Ecto neural progenitor cell (in vitro differentiated cells): Measurements from ENCODE around the gene PCDHGC4.

ENCODE experiments used
- DNase-seq: peaks from one replicate; pipeline ENCODE4 v3.0.0-alpha.2; 2018; ENCODE audit warnings: low spot score

PCDHGC4 gene

DNA sequence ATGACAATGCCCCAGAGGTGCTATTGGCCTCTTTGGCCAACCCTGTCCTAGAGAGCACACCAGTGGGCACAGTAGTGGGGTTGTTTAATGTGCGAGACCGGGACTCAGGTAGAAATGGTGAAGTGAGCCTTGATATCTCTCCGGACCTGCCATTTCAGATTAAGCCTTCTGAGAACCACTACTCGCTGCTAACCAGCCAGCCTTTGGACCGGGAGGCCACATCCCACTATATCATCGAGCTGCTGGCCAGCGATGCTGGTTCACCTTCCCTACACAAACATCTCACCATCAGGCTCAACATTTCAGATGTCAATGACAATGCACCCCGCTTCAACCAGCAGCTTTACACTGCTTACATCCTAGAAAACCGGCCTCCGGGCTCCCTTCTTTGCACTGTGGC is 5.4 kb downstream of the PCDHGC4 start:
- DNase-seq = no peak

DNA sequence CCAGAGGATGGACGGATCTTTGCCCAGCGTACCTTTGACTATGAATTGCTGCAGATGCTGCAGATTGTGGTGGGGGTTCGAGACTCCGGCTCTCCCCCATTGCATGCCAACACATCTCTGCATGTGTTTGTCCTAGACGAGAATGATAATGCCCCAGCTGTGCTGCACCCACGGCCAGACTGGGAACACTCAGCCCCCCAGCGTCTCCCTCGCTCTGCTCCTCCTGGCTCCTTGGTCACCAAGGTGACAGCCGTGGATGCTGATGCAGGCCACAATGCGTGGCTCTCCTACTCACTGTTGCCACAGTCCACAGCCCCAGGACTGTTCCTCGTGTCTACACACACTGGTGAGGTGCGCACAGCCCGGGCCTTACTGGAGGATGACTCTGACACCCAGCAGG is 5.9 kb downstream of the PCDHGC4 start:
- DNase-seq = no peak

DNA sequence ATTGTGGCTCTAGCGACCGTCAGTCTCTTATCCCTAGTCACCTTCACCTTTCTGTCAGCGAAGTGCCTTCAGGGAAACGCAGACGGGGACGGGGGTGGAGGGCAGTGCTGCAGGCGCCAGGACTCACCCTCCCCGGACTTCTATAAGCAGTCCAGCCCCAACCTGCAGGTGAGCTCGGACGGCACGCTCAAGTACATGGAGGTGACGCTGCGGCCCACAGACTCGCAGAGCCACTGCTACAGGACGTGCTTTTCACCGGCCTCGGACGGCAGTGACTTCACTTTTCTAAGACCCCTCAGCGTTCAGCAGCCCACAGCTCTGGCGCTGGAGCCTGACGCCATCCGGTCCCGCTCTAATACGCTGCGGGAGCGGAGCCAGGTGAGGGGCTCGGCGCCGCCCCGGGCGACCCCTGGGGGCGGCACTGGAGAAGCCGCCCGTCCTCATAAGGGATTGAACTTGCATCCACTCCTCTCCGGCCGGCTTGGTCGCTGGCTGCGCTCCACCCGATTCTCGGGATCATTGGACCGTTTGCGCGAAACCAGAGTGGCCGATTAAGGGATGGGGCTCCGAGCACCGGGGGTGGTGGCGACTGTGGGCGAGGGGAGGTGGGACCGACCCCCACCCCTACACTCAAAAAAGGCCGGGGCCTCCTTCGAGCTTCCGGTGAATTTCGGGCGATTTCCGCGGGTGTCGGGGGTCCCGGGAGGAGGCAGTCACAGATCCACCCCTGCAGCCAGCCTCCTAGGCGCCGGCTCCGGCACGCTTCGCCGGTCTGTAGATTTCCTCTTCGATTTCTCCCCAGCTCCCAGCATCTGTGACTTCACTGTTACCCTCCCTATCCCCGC is 6.7 kb downstream of the PCDHGC4 start:
- DNase-seq = peak; percentile 55

DNA sequence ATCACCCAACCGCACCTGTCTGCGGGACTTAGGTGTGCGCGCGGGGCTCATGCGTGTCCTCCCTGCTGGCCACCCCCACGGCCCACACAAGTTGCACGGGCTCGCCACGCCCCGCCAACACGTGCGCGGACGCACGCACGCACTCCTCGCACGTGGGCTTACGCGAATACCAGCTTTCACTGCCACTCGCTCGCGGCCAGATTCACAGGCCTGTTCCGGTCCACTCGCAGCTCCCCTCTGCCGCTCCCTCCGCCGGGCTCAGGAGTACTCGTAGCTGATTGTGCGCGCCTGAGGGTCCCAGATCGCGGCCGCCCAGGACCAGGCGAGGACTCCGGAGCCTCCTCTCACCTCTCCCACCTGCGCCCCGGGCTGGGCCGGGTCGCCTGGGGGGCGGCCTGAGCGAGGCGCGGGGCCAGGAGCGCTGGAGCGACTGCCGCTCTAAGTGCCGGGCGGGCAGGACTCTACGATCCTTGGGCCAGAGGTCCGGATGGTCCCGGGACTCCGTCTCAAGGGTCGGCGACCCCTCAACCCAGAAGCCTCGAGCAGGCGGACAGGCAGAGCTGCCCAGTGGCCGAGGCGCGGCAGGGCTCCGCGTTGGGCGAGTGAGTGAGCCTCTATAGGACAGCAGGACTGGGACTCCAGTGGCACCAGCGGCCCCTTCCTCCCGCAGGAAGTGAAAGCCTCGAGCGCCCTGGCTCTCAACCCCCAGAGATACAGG is 7.5 kb downstream of the PCDHGC4 start:
- peak; percentile 64 for DNase-seq

DNA sequence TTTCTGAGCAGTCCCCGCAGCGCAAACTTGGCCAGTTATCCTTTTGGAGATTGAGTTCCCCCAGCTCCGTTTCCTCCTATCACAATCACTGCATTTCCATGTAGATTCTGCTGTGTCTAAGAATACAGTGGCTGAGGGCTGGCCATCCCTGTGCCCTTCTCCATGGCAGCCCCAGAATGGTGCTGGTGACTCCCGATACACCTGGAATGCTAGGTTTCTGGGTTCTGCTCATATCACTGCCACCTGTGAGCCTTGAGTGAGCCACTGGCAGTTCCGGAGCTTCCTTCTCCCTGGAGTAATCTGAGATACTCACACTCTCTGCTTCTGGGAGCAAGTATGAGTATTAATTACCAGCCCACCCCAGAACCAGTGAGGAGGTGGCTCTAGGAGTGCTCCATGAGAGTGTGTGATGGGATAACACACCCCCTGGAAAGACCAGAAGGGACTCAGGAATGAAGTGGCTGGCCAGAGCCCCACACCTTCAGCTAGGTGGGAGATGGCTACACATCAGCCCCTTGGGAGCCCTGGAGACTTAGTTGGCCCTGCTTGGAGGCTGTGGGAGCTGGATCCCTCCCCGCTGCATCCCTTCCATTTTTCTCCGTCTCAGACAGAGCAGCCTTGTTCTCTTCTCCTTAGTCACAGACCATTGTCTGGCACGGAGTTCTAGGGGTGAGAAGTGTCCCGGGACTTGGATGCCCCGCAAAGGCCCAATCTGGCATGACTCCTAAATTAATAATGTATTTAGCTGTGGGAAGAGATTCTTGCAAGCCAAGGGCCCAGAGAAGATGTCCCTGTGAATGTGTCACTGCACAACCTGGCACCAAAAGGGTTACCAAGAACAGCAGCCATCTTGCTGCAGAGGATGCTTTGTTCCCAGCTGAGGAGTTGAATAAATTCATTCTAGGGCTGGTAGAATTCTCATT is 8.9 kb downstream of the PCDHGC4 start:
- no peak for DNase-seq

DNA sequence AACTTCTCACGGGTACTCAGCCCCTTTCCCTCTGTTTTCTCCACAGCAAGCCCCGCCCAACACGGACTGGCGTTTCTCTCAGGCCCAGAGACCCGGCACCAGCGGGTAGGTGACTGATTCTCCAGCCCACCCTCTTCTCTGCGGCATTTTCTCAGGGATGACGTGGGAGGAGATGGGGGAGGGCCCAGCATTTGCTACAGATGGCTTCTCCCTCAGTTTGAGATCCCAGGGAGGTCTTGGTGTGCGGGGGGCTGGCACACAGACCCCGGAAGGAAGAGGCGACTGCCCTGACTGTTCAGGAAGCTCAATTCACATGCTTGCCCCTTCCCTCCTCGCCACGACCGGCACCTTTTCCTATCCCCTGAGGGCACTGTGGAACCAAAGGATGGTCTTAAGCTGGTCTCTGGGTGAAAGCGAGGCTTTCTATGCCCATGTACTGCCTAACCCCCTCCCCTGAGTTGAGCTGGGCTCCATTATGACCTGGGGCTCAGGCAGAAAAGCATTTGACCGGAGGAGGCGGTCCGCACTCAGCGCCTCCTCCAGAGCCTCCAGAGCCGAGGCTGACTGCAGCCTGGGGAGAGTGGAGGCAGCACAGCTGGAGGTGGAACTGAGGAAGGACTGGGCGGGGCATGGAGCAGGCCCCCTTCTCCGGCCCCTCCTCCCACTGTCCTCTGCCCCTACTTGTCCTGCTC is 10.1 kb downstream of the PCDHGC4 start:
- peak; percentile 82 for DNase-seq

DNA sequence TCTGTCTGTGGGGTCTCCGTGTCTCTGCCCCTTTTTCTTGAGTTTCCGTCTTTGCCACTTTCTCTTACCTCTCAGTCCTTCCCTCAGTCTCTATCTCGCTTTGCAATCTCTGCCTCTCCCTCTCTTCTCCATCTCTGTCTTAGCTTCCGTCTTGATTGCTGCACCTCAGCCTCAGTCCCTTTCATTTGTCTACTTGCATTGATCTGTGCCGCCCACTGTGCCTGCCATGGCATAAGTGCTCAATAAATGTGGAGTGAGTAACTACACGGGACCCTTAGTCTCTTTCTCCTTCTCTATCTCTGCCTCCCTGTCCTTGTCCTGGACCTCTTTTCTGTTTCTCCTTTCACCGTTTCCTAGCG is 10.6 kb downstream of the PCDHGC4 start:
- DNase-seq = no peak

DNA sequence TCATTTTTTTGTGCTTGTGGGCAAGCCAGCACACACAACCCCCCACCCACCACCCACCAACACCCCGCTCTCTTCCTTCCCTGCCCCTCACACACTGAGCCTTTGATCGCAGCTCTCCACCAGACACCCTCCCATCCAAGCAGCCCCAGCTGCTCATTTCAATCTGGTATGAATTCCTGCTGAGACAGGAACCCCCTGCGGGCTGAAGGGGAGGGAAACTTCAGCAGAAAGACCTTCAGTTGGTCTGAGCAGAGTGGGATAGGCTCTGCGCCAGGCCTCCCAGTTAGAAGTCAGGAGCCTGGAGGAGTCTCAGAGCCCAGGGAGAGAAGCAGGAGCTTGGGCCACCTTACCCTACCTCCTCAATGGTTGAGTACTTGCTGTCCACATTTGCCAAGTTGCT is 11.2 kb downstream of the PCDHGC4 start:
- DNase-seq = no peak

DNA sequence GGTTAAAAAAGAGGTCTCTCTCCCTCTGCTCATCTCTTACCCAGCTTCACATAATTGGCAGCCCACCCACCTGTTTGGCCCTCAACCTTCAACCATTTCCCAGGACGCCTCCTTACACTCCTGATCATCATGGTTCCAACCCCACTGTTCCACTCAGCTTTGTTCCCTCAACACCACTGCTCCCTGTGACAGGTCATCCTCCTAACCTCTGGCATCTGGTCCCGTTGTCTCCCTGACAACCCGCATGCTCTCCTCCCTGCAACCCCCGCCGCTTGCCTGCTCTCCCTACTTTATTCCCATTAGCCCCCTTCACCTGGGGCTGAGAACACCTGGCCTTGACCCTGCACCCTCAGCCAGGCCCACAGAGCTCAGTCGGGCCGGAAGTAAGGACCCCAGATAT is 16.9 kb downstream of the PCDHGC4 start:
- DNase-seq = no peak

DNA sequence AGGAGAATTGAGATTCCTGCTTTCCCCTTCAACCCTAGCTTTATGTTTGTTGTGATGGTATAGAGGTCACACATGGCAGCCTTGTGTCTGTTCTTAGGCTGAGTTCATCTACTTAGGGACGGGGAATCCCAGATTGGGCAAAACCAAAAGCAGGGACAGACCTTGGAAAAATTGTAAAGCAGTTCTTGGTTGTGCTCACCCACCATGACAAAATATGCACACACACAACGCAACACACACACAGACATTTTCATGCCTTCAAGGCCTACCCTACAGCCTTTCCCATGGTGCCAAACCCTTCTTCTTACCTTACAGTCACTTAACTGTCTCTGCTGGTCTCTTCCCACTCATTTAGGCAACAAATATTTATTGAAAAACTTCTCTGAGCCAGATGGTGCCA is 18.9 kb downstream of the PCDHGC4 start:
- DNase-seq = no peak

DNA sequence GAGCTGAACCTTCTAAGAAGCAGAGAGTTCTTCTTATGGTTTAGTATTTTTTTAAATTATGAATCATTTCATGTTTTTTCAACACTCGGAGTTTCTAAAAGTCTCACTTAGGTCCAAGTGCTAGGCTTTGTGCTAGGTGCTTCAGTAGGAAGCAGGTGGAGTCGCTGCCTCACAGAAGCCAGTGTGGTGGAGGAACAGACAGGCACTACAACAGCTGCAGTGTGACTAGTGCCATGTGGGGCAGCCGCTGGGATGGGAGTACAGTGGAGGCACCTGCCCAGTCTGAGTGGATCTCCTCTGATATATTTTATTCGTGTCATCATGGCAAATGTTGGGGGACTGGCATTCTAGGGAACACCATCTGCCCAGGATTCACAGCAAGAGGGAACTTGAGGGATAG is 19.4 kb downstream of the PCDHGC4 start:
- DNase-seq = no peak

DNA sequence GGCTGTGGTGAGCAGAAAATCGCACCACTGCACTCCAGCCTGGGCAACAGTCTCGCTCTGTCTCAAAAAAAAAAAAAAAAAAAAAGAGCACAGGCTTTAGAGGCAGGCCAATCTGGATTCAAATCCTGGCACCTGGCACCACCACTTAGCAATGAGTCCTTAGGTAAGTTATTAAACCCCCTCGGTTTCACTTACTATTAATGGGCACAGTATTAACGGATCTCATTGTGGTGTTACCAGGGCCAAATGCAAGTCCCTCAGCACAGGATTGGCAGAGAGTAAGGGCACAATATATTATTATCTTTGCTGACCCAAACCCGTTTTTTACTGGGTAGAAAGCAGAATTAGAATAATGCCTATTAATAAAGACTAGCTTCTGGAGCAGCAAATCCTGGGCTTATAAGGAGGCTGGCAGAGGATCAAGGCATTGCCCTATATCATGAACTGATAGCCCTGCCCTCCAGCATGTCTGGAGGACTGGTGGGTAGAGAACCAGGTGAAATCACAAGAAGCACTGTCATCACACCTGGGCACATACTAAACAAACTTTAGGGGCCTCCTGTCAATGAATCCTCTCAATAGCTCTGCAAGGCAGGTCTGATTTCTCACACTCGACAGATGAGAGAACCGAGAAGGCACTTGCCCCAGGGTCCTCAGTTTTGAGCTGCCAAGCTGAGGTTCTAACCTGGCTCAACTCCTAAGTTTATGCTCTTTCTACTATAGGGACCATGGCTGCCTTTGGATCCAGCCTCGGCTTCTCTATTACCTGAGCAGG is 21.7 kb downstream of the PCDHGC4 start:
- DNase-seq = no peak

DNA sequence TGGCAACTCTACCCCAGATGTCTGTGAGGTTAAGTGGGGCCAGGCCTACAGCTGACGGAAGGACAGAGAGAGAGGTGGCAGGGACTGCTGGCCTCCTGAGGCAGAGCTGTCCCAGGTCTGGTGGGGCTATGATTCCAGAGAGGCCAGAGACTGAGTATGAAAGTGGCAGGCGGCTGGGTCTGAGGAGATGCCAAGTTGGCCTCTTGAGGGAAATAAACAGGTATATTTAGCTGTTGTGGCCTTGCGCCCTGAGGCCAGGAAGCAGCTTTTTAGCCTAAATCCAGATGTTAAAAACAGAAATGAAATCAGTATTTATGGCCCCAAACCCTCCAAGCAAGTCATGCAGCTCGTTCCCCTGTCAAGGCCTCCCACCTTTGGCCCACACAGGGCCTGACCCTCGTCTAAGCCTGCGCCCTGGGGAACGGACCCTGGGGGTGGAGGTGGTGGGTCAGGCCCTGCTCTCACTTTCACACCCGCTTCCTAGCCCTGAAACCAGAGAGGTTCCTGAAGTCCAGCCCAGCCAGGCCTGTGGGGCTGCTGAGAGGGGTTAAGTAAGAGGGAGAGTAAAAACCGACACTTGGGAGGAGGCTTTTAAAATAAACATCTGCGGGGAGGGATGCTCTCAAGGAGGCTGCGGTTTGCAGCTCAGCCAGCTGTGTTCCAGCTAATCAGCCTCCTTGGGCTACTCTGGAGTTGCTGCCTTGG is 22.7 kb downstream of the PCDHGC4 start:
- no peak for DNase-seq

DNA sequence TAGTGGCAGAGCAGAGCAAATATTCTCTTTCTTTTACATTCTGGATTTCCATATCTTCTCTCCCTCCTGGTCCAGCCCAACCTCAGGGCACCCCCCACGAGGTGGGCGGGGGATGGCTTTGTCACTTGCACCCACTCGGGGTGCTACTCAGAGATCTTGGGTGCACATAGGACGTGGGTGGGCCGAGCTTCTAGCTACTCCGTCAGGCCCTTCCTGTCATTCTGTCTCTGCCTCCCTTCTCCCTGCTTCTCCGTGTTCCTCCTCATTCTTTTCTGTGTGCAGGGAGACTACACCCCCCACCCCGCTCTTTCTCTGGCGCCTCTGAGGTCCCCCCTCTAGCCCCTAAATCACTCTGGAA is 23.6 kb downstream of the PCDHGC4 start:
- DNase-seq = no peak

DNA sequence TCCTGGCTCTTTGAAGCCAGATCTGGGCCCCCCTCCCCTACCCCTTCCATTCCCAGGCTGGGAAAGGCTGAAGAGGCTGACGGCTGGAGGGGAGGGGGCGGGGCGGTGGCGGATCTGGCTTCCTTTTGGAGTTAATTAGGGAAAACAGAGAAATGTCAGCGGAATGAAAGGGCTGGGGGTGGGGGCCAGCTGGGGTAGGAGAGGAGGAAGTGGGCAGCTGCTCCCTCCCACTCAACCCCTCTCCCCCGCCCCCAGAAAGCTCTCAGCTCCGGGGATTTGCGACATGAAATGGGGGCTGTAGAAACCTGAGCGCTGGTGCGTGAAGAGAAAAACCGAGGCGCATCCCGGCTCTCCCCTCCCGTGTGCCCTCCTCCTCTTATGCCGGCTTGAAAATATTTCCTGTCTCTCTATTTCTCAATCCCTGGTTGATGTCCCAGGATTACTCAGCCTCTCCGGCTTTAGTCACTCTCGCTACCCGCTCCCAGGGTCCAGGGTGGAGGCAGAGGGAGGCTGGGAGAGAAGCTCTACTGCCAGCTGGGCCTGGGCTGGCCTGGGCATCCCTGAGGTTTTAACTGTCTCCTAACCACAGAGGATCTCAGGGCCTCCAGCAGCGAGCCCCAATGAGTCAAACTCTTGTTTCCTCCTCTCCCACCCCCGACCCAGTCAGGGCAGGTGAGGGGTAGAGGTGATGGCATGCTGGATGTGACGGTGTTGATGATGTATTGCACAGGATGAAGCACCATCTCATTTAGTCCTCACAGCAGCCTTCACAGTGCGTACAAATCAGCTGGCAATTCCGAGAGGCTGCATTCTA is 24.2 kb downstream of the PCDHGC4 start:
- DNase-seq = peak; percentile 91

DNA sequence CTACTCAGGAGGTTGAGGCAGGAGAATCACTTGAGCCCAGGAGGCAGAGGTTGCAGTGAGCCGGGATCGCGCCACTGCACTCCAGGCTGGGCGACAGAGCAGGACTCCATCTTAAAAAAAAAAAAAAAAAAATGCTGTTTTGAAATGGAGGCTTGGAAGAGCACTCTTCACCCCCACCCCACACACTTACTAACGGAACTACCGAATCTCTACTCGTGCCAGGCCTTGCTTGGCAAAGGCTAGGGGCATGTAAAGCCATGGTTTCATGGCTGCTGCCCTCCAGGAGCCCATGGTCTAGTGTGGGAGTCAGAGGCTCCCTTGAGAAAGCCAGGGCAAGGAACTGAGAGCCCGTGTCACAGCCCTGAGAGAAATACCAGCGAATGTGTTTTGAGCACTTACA is 25.3 kb downstream of the PCDHGC4 start:
- no peak for DNase-seq

DNA sequence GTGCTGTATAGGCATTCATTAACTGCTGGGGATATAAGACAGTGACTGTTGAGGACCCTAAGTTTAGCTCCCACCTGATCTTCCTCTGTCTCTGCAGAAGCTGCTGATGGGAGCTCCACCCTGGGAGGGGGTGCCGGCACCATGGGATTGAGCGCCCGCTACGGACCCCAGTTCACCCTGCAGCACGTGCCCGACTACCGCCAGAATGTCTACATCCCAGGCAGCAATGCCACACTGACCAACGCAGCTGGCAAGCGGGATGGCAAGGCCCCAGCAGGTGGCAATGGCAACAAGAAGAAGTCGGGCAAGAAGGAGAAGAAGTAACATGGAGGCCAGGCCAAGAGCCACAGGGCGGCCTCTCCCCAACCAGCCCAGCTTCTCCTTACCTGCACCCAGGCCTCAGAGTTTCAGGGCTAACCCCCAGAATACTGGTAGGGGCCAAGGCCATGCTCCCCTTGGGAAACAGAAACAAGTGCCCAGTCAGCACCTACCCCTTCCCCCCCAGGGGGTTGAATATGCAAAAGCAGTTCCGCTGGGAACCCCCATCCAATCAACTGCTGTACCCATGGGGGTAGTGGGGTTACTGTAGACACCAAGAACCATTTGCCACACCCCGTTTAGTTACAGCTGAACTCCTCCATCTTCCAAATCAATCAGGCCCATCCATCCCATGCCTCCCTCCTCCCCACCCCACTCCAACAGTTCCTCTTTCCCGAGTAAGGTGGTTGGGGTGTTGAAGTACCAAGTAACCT is 26.2 kb downstream of the PCDHGC4 start:
- no peak for DNase-seq

DNA sequence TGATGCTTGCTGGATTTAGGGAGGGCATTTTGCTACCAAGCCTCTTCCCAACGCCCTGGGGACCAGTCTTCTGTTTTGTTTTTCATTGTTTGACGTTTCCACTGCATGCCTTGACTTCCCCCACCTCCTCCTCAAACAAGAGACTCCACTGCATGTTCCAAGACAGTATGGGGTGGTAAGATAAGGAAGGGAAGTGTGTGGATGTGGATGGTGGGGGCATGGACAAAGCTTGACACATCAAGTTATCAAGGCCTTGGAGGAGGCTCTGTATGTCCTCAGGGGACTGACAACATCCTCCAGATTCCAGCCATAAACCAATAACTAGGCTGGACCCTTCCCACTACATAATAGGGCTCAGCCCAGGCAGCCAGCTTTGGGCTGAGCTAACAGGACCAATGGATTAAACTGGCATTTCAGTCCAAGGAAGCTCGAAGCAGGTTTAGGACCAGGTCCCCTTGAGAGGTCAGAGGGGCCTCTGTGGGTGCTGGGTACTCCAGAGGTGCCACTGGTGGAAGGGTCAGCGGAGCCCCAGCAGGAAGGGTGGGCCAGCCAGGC is 27.0 kb downstream of the PCDHGC4 start:
- no peak for DNase-seq
